Peyer's patch (tissue), 4 donors: ENCODE measurements around the gene PCYT2. TPM values are rescaled to one million over a fixed set of nuclear protein-coding genes. Genes with fewer than 3 reads are reported as not detected.

Experiments used
- DNase-seq, 3 donors: peaks; one replicate each; pipeline ENCODE4 v3.0.0-alpha.2; 2017 to 2019
- H3K27ac ChIP-seq, 4 donors: fragments of 200-600 bp; sonication (generic); one replicate each; pipeline ENCODE4 v1.5.1; 2016 to 2019
- H3K27me3 ChIP-seq, 2 donors: fragments of 200-600 bp; sonication (generic); one replicate each; pipeline ENCODE4 v1.5.1; 2019
- H3K36me3 ChIP-seq, 3 donors: fragments of 200-600 bp; sonication (generic); one replicate each; pipeline ENCODE4 v1.5.1; 2016 to 2019
- H3K4me1 ChIP-seq, 4 donors: fragments of 200-600 bp; sonication (generic); one replicate each; pipeline ENCODE4 v1.5.1; 2016 to 2019
- H3K4me3 ChIP-seq, 4 donors: fragments of 200-600 bp; sonication (generic); 1 replicate in 3 of 4; 2 replicates in 1 of 4; pipeline ENCODE4 v1.5.1; 2016 to 2019; ENCODE audit warnings: mild to moderate bottlenecking in 1 of 4
- H3K9me3 ChIP-seq, 4 donors: fragments of 200-600 bp; sonication (generic); one replicate each; pipeline ENCODE4 v1.5.1; 2016 to 2019; ENCODE audit warnings: mild to moderate bottlenecking in 1 of 4
- POLR2A ChIP-seq, 2 donors: fragments of 450-650 bp; IDR thresholded peaks; one replicate each; pipeline ENCODE4 v1.5.1; 2017; ENCODE audit warnings: antibody characterized with exemption in 2 of 2, mild to moderate bottlenecking in 2 of 2, moderate library complexity in 2 of 2
- total RNA-seq, 4 donors: library from RNA; depleted of rRNA; stranded (reverse); fragments of >200 nt; gene quantifications; one replicate each; pipeline ENCODE4 v1.1.0, GENCODE V29; 2016
- TF ChIP-seq, protein P1 (sequence below), 6 experiments: fragments of 450-650 bp in 4 of 6; fragments of 200-600 bp in 2 of 6; sonication (generic) in 1 of 6; IDR thresholded peaks; one replicate each; pipeline ENCODE4 v1.5.1; 2017 to 2019; ENCODE audit warnings: antibody characterized with exemption in 6 of 6, mild to moderate bottlenecking in 3 of 6, moderate library complexity in 1 of 6

Gene PCYT2
- total RNA-seq, 4 donors from 2014 or later: 67.7 to 297 (median 179) TPM

DNA sequence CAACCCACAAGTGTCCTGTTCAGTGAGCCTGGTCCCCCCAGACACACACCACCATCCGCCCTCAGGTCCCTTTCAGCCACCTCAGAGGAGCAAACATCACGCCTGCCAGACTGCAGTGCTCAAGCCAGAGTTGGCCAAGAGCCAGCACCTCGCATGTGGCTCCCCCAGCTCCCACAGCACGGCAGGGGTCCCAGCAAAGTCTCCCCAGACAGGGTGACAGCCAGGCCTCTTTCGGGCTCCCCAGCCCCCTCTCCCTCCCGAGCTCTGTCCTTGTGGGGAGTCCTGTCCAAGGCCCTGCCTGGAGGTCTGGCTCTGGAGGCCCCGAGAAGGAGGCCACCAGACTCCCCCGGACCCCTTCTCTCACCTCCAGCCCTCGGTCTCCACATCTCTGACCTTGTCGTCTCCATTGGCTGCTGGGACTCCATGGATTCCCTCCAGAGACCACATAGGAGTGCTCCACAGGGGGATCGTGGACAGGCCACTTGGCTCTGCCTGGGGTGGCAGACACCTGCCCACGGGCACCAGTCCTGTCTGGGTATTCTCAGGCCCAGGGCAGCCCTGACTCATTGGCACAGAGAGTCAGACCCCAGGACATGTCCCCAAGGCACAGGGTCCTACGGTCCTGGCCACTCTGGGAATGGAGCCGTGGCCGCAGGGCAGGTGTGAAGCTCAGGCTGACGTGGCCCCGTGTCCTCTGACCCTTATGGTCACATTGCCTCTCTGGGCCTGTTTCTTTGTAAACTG lies 37.6 kb upstream of the PCYT2 start:
- no peaks in the 10 kb centered on the region for H3K4me1 ChIP-seq

DNA sequence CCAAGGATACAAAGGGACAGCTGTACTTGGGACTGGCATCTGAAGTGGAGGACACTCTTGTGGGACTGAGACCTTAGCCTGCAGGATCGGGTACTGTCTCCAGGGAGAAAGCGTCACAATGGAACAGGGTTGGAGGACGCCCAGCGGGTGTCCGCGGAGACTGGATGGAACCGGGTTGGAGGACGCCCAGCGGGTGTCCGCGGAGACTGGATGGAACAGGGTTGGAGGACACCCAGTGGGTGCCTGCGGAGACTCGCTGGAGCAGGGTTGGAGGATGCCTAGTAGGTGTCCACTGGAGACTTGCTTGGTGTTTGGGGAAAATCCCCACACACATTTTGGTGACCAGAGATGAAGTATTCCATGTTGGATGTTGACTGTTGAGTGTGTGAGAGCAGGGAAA lies 36.0 kb upstream of the PCYT2 start, which contains the start of gene MYADML2:
Gene MYADML2, minus strand, starts transcription at position 45 of the 400 bp plus-strand sequence. CDS start 5,492 bp downstream, outside the sequence.
- DNase-seq: no peak
- Histone ChIP-seq H3K9me3 (no peaks in the 10 kb centered on the region), H3K4me3 (no peak within 1 kb of the TSS), H3K27ac (no peak within 1 kb of the TSS), H3K4me1 (no peaks in the 10 kb centered on the region), H3K36me3 (no peaks in the 10 kb centered on the region), H3K27me3 (no peaks in the 10 kb centered on the region)
- no peak for TF ChIP-seq POLR2A (IDR thresholded peaks at IDR 0.05)
- TF ChIP-seq, protein P1, sequence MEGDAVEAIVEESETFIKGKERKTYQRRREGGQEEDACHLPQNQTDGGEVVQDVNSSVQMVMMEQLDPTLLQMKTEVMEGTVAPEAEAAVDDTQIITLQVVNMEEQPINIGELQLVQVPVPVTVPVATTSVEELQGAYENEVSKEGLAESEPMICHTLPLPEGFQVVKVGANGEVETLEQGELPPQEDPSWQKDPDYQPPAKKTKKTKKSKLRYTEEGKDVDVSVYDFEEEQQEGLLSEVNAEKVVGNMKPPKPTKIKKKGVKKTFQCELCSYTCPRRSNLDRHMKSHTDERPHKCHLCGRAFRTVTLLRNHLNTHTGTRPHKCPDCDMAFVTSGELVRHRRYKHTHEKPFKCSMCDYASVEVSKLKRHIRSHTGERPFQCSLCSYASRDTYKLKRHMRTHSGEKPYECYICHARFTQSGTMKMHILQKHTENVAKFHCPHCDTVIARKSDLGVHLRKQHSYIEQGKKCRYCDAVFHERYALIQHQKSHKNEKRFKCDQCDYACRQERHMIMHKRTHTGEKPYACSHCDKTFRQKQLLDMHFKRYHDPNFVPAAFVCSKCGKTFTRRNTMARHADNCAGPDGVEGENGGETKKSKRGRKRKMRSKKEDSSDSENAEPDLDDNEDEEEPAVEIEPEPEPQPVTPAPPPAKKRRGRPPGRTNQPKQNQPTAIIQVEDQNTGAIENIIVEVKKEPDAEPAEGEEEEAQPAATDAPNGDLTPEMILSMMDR (IDR thresholded peaks at IDR 0.05): no peak

More for the DNA sequence above, 37.6 kb upstream of the PCYT2 start:
- no peak overlapping the region for H3K4me3 ChIP-seq
- no peaks in the 10 kb centered on the region for H3K27me3 ChIP-seq
- no peak for DNase-seq
- H3K9me3 ChIP-seq: no peaks in the 10 kb centered on the region
- H3K27ac ChIP-seq: no peak overlapping the region
- TF ChIP-seq POLR2A (IDR thresholded peaks at IDR 0.05): no peak
- TF ChIP-seq, protein P1 (IDR thresholded peaks at IDR 0.05): no peak
- no peaks in the 10 kb centered on the region for H3K36me3 ChIP-seq

DNA sequence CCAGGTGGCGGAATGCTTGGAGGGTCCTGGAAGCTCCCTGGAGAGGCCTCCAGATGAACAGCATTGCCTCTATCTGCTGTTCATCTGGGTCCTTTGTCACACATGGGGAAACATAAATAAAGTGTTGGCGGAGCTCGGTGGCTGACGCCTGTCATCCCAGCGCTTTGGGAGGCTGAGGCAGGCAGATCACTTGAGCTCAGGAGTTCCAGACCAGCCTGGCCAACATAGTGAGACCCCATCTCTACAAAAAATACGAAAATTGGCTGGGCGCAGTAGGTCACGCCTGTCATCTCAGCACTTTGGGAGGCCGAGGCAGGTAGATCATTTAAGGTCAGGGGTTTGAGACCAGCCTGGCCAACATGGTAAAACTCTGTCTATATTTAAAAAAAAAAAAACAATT lies 33.7 kb upstream of the PCYT2 start:
- peaks cover 0 to 5% (median 0%) of the 10 kb centered on the region in 4 donors for H3K4me1 ChIP-seq
- DNase-seq: no peak
- TF ChIP-seq, protein P1 (IDR thresholded peaks at IDR 0.05): no peak
- no peak for TF ChIP-seq POLR2A (IDR thresholded peaks at IDR 0.05)
- no peaks in the 10 kb centered on the region for H3K27me3 ChIP-seq
- H3K9me3 ChIP-seq: no peaks in the 10 kb centered on the region
- no peak overlapping the region for H3K27ac ChIP-seq
- H3K4me3 ChIP-seq: no peak overlapping the region
- no peaks in the 10 kb centered on the region for H3K36me3 ChIP-seq

DNA sequence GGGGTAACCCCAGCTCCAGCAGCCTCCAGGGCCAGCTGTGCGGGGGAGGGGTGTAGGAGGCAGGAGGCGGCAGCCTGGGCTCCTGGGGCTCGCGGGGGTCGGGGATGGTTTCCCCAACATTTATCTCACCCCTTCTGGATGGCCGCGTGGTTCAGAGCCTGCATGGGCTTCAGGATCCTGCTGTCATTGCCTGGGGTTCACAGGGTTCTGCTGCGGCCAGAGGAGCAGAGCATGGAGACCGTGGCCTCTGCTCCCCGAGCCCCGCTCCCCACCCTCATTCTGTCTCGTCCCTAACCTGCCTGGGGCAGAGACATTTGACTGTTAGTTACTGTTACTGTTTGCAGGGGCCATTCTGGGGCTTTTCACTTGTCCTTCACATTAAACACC lies 31.0 kb upstream of the PCYT2 start:
- no peak for TF ChIP-seq POLR2A (IDR thresholded peaks at IDR 0.05)
- TF ChIP-seq, protein P1 (IDR thresholded peaks at IDR 0.05): no peak
- H3K36me3 ChIP-seq: no peaks in the 10 kb centered on the region
- H3K4me1 ChIP-seq: peaks cover 0 to 12% (median 0%) of the 10 kb centered on the region in 4 donors
- no peaks in the 10 kb centered on the region for H3K27me3 ChIP-seq
- no peak overlapping the region for H3K4me3 ChIP-seq
- no peak for DNase-seq
- H3K9me3 ChIP-seq: no peaks in the 10 kb centered on the region
- no peak overlapping the region for H3K27ac ChIP-seq

DNA sequence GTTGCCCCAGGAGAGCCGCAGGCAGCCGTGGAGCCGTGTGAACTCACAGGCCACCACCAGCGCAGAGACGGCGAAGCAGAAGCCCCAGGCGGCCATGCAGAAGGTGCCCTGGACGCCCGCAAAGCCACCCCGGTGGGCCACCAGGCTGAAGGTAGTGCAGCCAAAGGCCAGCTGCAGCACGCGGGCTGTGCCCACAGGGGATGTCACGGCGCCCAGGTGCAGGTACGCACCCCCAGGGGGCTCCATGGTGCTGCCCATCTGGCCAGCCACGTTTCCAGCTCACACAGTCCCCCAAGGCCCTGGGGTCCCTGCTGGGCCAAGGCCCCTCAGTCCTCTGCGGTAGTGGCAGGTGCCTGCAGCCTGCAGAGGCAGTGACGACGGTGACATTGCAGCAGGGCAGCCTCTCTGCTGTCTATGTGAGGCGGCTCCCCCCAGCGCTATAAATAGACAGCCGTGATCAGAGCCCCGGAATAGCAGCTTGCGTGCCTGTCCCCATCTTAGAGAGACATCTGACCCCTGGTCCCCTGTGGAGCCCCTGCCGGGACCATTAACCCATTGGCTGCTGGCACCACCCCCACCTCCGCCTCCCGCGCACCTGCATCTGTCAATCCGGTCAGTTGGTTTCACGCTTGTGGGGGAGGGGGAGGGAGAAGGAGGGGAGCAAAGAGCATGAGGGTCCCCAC lies 30.4 kb upstream of the PCYT2 start:
- Histone ChIP-seq H3K27ac (no peak overlapping the region), H3K27me3 (no peaks in the 10 kb centered on the region), H3K36me3 (no peaks in the 10 kb centered on the region), H3K4me1 (peaks cover 0 to 15% (median 3%) of the 10 kb centered on the region in 4 donors), H3K4me3 (no peak overlapping the region), H3K9me3 (no peaks in the 10 kb centered on the region)
- TF ChIP-seq, protein P1 (IDR thresholded peaks at IDR 0.05): no peak
- TF ChIP-seq POLR2A (IDR thresholded peaks at IDR 0.05): no peak
- DNase-seq: no peak
